Measurements from ENCODE around the gene SLC51B.
"Not testable (repeated sequence)": the region's sequence is repeated elsewhere in the genome, so short reads cannot be mapped to it uniquely, and the experiment has no call there.

Gene SLC51B

DNA sequence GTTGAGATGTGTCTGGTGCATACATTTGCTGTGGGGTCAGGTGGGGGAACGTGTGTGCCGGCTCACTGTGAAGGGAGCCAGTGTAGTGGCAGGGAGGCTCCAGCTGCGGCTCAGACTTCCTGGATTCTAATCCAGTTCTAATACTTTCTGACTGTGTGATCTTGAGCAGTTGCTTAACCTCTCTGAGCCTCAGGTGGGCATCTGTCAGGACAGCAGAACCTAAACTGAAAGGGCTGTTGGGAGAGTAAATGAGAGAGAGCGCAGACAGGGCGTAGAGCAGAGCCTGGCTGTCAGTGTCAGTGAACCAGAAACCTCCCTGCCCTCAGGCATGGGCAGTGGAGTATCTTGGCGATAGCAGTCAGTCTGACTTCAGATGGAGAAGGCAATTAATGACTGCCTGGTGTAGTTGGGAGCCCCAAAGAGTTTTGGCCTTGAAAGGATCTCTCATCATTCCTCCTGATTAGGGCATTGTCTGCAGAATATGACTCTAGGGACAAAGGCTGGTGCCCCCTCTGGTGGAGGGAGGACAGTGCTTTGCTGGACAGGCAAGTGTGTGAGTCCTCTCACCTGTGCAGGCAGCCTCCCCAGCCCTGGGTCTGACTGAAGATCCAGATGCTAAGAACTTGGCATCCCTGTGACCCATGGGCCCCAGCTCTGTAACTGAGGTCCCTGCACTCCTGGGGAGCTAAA is 40.9 kb downstream of the SLC51B start:
- peak in 1 of 2 donors; percentile 21 for DNase-seq

- DNase-seq = no peak
Measured at GRCh38 chr15:65086680-65087111, 41.5 kb downstream of the SLC51B start.

DNA sequence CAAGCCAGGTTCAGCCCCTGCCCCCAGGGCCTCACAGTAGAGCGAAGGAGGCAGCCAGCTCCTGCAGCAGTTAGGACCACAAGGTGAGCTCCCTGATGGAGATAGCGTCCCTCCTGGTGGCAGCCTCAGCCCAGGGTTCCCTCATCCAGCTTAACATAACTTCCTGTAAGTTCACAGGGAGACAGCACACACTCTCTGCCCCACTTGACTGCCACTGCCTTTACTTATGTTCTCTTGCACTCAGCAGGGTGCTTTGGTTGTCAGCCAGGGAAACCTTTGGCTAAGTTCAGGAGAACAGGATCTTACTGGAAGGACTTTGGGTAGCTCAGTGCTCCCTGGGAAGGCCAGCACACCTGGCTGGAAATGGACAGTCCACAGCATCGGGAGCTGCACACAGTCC is 42.2 kb downstream of the SLC51B start:
- DNase-seq = no peak

- DNase-seq = no peak
Measured at GRCh38 chr15:65087873-65088642, 42.9 kb downstream of the SLC51B start.

DNA sequence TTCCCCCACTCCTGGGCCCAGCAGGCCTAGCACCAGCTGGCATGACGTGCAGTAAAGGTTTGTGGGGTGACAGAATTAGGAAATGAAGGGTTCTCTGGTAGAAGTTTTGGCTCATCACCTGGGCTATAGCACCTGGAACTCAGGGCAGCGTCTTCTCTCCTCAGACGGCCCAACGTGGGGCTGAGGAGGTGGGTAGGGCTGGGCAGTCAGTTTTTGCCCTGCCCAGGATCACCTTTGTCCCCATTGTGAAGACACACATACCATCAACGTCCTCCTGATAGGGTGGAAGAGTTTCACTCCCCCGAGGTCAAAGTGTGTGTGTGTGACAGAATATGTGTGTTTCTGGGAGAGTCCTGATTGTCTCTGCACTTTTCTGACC is 43.4 kb downstream of the SLC51B start:
- DNase-seq = no peak

DNA sequence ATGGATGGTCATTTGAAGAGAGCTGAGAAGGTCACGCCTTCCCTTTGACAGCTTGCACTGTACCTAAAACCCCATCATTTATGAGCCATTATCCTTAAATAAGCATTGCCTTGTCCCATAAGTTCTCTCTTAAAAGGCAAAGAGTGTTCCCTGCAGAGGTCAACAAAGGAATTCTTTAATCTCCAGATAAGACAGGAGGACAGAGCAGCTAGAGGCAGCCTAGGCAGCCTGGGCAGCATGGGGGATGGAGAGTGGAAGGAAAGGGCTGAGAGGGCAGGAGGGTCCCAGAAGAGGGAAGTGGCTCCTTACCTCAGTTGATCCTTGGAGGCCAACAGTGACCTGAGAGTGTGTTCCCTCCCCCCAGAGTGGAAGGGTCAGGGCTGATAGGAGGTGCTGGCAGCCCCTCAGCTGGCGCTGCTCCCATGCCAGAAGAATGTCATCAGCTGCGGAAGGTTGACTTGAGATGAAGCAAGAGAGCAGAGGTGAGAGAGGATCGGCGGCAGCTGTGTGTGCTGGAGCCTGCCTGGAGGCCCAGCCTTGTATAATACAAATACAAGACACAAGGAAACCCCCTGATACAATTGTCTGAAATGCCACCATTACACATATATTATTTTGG is 44.1 kb downstream of the SLC51B start:
- DNase-seq = no peak

GRCh38 chr15:65091946-65092770 is 47.0 kb downstream of the SLC51B start:
- no peak for DNase-seq

DNA sequence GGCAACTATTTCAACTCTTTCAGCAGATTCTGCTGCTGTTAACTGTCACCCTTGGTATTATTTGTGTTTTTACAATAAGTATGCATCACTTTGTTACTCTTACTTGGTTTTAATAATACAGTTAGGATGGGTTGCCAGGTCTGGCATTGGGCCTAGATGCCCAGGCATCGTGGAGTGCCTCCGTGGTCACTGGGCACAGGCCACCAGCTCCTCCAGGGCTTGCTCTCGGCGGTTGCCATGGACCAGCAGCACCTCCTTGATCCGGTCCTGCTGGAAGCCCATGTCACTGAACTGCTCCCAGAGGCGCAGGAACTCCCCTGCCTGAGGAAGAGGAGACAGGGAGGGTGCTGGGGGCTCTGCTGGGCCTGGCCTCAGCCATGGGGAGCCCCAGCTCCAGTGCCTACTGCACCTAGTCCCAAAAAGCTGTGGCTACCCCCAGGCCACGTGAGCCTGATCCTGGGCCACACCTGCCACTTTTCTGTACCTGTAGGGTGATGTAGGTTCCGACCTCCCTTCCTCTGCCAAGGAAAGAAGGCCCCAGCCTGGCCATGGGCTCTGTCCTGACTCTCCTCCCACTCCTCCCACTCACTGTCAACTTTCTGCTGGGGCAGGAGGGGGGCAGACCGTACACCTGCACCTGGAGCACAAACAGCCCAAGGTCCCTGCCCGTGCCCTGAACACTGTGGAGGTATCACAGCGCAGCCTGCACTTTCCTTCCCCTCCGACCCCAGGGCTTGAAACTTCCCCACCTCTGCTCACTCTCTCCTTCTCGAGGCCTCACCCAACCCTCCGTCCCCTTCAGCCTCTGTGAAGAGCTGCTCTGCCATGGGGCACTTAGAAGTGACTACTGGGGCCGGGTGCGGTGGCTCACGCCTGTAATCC is 48.0 kb downstream of the SLC51B start:
- no peak for DNase-seq

GRCh38 chr15:65093793-65094170 is 48.6 kb downstream of the SLC51B start:
- not testable (repeated sequence) for DNase-seq

DNA sequence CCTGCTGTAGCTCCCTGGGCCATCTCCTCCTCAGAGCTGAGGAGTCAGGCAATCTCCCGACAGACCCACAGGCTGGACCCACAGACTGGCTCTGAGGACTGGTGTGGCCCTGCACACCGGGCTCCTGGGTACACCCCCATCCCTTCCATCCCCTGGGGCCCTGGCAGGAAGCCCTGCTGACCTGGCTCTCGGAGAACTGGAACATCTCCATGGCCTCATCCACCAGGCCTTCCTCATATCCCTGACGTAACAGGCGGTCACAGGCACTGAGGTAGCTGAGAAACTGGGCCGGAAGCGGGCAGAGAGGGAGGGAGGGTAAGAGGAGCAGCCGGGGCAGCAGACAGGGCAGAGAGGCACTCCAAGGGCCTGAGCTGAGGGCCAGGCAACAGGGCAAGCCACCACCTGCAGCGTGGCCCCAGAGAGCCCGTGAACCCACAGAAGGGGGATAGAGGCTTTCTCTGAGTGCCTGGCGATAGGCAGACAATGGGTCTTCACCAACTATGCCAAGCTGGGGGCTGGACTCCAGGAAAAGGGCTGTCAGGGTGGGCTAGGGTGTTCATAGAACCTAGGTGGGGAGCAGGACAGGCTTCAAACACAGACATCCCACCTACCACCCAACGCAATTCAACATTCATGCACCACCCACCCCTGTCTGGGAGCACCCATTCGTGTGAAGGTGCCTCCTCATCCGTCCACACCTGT is 49.3 kb downstream of the SLC51B start:
- DNase-seq = no peak

GRCh38 chr15:65095011-65095746 is 50.0 kb downstream of the SLC51B start:
- no peak for DNase-seq

DNA sequence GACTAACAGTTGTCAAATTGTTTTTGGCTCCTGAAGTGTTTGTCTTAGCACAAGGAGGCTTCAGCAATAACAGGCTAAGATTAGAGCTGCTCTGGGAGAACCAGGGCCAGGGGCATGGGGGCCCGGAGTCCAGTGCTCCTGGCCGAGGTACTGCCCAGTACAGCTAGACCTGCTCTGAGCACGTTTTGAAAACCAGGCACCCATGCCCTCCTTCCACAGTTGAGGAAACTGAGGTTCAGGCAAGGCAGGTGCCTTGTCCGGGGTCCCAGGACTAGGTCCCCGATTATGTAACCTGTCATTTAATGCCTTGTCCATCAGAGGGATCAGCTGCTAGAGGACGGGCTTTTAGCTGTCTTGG is 50.5 kb downstream of the SLC51B start:
- no peak for DNase-seq

DNA sequence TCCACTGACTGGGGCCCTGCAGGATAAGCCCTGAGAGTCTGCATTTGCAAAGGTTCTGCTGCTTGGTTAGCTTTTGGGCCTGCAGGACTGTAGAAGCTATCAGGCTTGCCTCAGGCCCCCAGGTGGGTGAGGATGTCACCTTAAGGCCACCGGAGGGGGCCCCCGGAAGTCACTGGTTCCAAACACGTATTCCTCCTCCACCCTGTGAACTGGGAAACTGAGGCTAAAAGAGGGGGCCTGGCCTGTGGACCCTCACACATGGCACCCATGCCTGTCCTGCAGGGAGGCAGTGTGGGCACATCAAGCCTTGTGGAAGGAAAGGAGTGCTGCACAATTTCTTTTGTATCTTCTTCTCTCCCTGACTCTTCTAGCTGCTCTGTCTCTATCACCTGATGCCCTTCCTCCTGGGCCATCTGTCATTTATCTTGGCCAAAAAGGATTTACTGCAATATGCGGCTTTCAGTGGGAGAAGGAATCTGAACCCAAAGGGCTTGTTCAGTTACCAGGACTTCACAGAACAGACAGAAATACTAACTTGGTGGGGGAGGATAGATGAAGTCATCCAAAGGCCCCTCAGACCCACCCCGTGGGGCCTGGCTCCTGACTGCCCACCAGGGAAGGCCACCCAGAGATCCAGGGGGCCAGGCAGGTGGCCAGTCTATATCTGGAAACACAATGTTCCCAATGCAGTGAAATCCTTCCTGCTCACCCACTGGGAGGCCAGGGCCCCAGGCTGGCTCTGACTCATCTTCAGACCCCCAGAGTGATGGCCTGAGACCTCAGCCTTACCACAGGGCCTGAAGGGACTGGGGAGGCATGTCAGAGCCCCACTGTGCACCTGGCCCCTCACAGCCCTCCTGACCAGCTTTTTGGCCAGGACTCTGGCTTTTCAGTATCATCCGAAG is 51.5 kb downstream of the SLC51B start:
- DNase-seq = no peak

DNA sequence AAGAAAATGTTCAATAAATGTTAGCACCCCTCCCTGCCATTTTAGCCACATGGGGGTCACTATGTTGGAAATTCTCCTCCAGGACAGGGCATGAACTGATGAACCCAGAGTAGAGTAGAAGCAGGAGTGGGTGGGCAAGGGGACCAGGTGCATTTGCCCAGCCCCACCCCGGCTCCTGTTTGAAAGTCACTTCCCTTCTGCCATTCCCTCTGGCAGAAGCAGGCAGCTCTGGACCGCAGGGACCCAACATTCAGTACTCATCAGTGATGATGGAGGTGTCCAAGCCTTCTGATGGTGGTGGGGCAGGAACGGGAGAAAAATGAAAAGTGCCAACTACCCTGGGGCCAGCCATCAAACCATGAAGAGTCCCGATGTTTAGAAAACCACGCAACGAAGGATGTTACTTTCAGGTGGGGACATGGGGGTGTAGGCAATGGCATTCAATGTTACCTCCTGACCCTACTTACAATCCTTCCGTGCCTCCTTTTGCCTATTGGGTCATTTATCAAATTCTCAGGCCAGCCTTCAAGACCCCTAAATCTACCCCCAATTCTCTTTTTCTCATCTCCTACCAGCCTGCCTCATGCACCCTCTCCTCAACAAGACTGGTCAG is 52.6 kb downstream of the SLC51B start:
- no peak for DNase-seq

GRCh38 chr15:65099336-65099735 is 54.1 kb downstream of the SLC51B start:
- no peak for DNase-seq

DNA sequence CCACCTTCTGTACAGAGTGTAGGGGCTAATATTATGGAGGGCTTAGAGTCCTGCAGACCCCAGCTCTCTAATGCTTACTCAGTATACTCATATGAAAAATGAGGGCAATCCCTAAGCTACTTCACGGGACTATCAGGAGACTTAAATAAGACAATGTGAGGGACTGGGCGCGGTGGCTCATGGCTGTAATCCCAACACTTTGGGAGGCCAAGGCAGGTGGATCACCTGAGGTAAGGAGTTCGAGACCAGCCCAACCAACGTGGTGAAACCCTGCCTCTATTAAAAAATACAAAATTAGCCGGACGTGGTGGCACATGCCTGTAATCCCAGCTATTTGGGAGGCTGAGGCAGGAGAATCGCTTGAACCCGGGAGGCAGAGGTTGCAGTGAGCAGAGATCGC is 54.6 kb downstream of the SLC51B start:
- DNase-seq = not testable (repeated sequence)

DNA sequence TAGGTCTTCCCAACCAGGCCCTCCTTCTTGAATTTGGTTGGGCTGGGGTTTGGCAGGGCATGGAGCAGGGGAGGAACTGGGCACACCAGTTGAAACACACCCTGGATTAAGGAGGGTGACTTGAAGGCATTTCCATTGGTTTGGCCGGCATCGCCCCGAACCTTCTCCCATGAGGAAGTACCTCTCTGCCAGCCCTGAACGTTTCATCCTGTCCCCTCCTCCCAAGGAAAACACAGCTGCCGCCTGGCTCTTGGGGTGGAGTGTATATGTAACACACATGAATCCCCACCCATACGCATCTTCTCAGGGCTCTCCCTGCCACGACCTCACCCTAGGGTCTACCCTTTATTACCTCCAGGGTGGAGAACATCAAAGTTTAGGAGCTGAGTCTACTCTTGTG is 55.3 kb downstream of the SLC51B start:
- no peak for DNase-seq

DNA sequence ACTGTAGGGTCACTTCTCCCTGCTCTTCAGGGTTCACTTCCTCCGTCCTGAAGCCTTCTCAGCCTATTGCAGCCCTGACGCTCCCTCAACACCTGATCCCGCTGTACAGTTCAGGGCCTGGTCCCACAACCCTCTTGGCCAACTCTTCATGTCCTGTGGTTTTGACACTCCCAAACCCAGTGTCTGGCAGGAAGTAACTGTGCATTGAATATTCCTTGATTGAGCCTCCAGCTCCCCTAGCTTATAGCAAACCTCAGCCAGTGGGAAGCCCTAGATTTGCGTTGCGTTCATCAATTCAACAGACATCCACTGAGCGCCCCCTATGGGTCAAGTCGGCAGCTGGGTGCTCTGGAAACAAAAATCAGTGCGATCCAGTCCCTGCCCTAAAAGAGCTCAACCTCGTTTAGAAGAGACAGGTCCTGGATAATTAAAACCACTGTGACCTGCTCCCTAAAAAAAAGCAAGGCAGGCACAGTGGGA is 56.3 kb downstream of the SLC51B start:
- DNase-seq = peak; percentile 64 to 70
